Parathyroid adenoma (tissue), 2 donors: ENCODE data around the gene FAM228A.

ENCODE experiments used
- H2AFZ ChIP-seq: fragments of 300-600 bp; sonication (generic); one replicate; pipeline ENCODE4 v1.7.0; 2017; ENCODE audit warnings: antibody characterized with exemption, mild to moderate bottlenecking
- H3K27ac ChIP-seq: fragments of 300-600 bp; sonication (generic); one replicate; pipeline ENCODE4 v1.7.0; 2017
- H3K27me3 ChIP-seq: fragments of 300-600 bp; sonication (generic); one replicate; pipeline ENCODE4 v1.7.0; 2017; ENCODE audit warnings: low read length; ENCODE audit not compliant: control insufficient read depth, insufficient read depth
- H3K36me3 ChIP-seq: fragments of 300-600 bp; sonication (generic); one replicate; pipeline ENCODE4 v1.7.0; 2017; ENCODE audit warnings: low read length; ENCODE audit not compliant: control insufficient read depth, insufficient read depth
- H3K4me1 ChIP-seq: fragments of 300-600 bp; sonication (generic); one replicate; pipeline ENCODE4 v1.7.0; 2017; ENCODE audit warnings: control low read depth
- H3K4me2 ChIP-seq: fragments of 300-600 bp; sonication (generic); one replicate; pipeline ENCODE4 v1.7.0; 2017; ENCODE audit warnings: low read length
- H3K4me3 ChIP-seq: fragments of 300-600 bp; sonication (generic); one replicate; pipeline ENCODE4 v1.7.0; 2017; ENCODE audit warnings: low read depth, low read length
- H3K79me2 ChIP-seq: fragments of 300-600 bp; sonication (generic); one replicate; pipeline ENCODE4 v1.7.0; 2017; ENCODE audit warnings: control low read depth
- H3K9ac ChIP-seq: fragments of 300-600 bp; sonication (generic); one replicate; pipeline ENCODE4 v1.7.0; 2017; ENCODE audit warnings: mild to moderate bottlenecking
- H3K9me3 ChIP-seq: fragments of 300-600 bp; sonication (generic); one replicate; pipeline ENCODE4 v1.7.0; 2017; ENCODE audit warnings: low read length; ENCODE audit not compliant: control insufficient read depth
- TF ChIP-seq, protein P1 (sequence below): fragments of 300-600 bp; sonication (generic); IDR thresholded peaks from one replicate; pipeline ENCODE4 v1.7.0; 2017; ENCODE audit warnings: antibody characterized with exemption, mild to moderate bottlenecking
- donor health status: primary hyperparathyroidism.

The FAM228A gene

DNA sequence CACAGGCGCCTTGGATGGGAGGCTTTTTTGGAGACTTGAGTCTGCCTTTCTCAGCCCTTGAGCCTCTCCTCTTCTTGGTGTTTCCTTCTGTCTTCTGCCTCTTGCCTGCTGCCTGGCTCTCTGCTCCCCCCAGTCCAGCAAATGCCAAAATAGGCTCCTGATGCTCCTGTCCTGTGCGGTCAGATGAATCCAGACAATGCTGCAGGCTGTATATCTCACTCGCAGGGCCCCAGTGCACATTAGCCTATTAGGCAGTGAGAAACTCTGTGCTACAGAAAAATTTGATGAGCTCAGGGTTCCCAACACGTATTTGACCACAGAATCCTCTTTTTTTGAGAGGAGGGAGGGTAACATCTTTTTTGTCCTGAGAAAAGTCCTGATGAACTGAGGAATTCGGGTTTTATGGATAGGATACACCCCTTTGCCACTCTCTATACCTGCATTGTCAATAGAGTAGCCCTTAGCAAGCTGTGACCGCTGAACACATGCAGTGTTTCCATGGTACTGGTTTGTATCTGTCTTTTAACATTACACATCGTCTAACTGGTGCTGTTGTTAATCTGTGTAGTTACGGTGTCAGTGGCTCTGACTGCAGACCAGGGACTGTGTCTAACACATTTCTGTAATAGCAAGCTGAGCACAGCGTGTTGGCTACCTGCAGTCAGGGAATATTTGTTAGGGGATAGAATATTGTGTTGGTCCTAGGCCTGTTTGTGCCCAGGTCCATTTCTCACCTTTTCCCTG is 50.8 kb downstream of the FAM228A start:
- H3K9ac ChIP-seq = no peak overlapping the region
- H3K79me2 ChIP-seq = no peaks in the 10 kb centered on the region
- no peak overlapping the region for H2AFZ ChIP-seq
- no peak overlapping the region for H3K27ac ChIP-seq
- TF ChIP-seq, protein P1, sequence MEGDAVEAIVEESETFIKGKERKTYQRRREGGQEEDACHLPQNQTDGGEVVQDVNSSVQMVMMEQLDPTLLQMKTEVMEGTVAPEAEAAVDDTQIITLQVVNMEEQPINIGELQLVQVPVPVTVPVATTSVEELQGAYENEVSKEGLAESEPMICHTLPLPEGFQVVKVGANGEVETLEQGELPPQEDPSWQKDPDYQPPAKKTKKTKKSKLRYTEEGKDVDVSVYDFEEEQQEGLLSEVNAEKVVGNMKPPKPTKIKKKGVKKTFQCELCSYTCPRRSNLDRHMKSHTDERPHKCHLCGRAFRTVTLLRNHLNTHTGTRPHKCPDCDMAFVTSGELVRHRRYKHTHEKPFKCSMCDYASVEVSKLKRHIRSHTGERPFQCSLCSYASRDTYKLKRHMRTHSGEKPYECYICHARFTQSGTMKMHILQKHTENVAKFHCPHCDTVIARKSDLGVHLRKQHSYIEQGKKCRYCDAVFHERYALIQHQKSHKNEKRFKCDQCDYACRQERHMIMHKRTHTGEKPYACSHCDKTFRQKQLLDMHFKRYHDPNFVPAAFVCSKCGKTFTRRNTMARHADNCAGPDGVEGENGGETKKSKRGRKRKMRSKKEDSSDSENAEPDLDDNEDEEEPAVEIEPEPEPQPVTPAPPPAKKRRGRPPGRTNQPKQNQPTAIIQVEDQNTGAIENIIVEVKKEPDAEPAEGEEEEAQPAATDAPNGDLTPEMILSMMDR = no peak
- H3K36me3 ChIP-seq = no peaks in the 10 kb centered on the region
- H3K27me3 ChIP-seq = no peaks in the 10 kb centered on the region
- H3K4me2 ChIP-seq = no peak overlapping the region
- H3K4me3 ChIP-seq = no peak overlapping the region
- H3K4me1 ChIP-seq = no peaks in the 10 kb centered on the region
- no peaks in the 10 kb centered on the region for H3K9me3 ChIP-seq

DNA sequence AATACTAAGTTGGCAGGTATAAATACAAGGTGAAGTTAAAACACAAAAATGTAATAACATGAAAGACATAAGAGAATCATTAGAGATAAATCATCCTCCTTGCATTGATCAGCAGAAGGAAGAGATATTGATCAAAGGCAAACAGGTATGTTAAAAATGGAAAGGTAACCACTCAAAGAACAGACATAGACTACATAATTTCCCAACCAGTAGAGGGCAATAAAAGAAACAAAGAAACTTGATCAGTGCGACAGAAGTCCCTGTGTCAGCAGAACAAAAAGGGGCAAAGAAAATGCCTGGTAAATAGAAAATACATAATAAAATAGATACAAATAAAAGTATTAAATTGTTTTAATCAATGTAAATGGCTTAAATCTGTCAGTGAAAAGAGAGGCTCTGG is 53.6 kb downstream of the FAM228A start:
- H3K4me2 ChIP-seq = no peak overlapping the region
- H3K79me2 ChIP-seq = no peaks in the 10 kb centered on the region

DNA sequence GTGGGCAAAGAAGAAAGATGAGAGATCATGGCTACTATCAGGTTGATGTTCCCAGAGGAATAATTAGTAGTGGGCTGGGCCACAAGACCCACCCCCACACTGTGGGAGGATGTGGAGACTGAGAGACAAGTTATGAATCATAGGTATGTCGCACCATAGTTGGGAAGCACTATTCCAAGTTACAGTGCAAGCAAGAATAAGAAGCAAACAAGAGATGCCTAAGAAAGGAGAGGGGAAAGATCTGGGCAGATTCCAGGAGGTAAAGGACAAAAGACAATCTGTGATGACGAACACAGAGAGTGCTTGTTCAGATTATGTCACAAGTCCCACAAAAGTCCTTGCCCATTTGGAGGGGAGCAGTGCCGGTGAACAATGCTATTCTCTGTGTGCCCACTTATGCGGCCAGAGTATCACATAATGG is 56.6 kb downstream of the FAM228A start:
- Histone ChIP-seq H2AFZ (no peak overlapping the region), H3K27me3 (no peaks in the 10 kb centered on the region), H3K9me3 (no peaks in the 10 kb centered on the region), H3K27ac (no peak overlapping the region), H3K4me1 (no peaks in the 10 kb centered on the region), H3K79me2 (no peaks in the 10 kb centered on the region), H3K4me3 (no peak overlapping the region), H3K4me2 (no peak overlapping the region), H3K9ac (no peak overlapping the region), H3K36me3 (no peaks in the 10 kb centered on the region)
- TF ChIP-seq, protein P1 = no peak

More for the DNA sequence above, 53.6 kb downstream of the FAM228A start:
- Histone ChIP-seq H3K27ac (no peak overlapping the region), H3K27me3 (no peaks in the 10 kb centered on the region), H3K9me3 (no peaks in the 10 kb centered on the region), H2AFZ (no peak overlapping the region), H3K4me1 (no peaks in the 10 kb centered on the region), H3K4me3 (no peak overlapping the region), H3K36me3 (no peaks in the 10 kb centered on the region), H3K9ac (no peak overlapping the region)
- TF ChIP-seq, protein P1 = peak; percentile 21

GRCh38 chr2:24233321-24233720 is 58.5 kb downstream of the FAM228A start:
- no peaks in the 10 kb centered on the region for H3K36me3 ChIP-seq
- no peaks in the 10 kb centered on the region for H3K9me3 ChIP-seq
- H3K27ac ChIP-seq = no peak overlapping the region

More at GRCh38 chr2:24233321-24233720, 58.5 kb downstream of the FAM228A start:
- Histone ChIP-seq H3K27me3 (no peaks in the 10 kb centered on the region), H3K9ac (no peak overlapping the region), H3K79me2 (no peaks in the 10 kb centered on the region), H3K4me3 (no peak overlapping the region), H2AFZ (no peak overlapping the region), H3K4me1 (no peaks in the 10 kb centered on the region), H3K4me2 (no peak overlapping the region)
- TF ChIP-seq, protein P1 = no peak
